Activated CD8-positive, alpha-beta memory T cell treated with anti-CD3 and anti-CD28 coated beads, Interleukin-2, amount 10 ng/mL, durations not matched to agents 7 days and 5 days (primary cell): ENCODE data around the gene SLC26A4. TPM values are rescaled to one million over a fixed set of nuclear protein-coding genes. Genes with fewer than 3 reads are reported as not detected.
A peak's percentile ranks its signal among the peaks of the same experiment; 100 is the strongest.

Experiments
- ATAC-seq: fragments of 150-1000 bp; cut with Tn5 transposase; one replicate; pipeline ENCODE4 v1.10.0; 2021; ENCODE audit warnings: moderate library complexity
- CTCF ChIA-PET: fragments of 350-600 bp; sonication (Branson Sonifier 250); formaldehyde crosslinking; loops from one replicate; lab custom pipeline; 2021; ENCODE audit warnings: antibody characterized with exemption; lab: Charles Lee
- DNase-seq: peaks from one replicate; pipeline ENCODE4 v3.0.0-alpha.2; 2020
- H3K27ac Mint-ChIP-seq: one replicate; pipeline ENCODE4 v1.8.0; 2021; ENCODE audit warnings: mild to moderate bottlenecking, mixed read lengths
- H3K27me3 Mint-ChIP-seq: one replicate; pipeline ENCODE4 v1.8.0; 2021; ENCODE audit warnings: mixed read lengths
- H3K36me3 Mint-ChIP-seq: one replicate; pipeline ENCODE4 v1.8.0; 2021; ENCODE audit warnings: mild to moderate bottlenecking, mixed read lengths
- H3K4me1 Mint-ChIP-seq: one replicate; pipeline ENCODE4 v1.8.0; 2021; ENCODE audit warnings: mixed read lengths
- H3K4me3 Mint-ChIP-seq: one replicate; pipeline ENCODE4 v1.8.0; 2021; ENCODE audit warnings: mild to moderate bottlenecking, moderate library complexity, mixed read lengths
- H3K9me3 Mint-ChIP-seq: one replicate; pipeline ENCODE4 v1.8.0; 2022; ENCODE audit warnings: low read depth, mixed read lengths
- total RNA-seq, 2 experiments: library from RNA; stranded (reverse); gene quantifications; one replicate each; pipeline ENCODE4 v1.2.3, GENCODE V29; 2021

SLC26A4 gene
- total RNA-seq, 2 experiments from 2014 or later, result 8.3 to 15.4 TPM

GRCh38 chr7:107711301-107711700, 50.7 kb downstream of the SLC26A4 start:
- Mint-ChIP-seq H3K27ac (no peak overlapping the region), H3K27me3 (no peaks in the 10 kb centered on the region), H3K4me3 (no peak overlapping the region), H3K9me3 (no peaks in the 10 kb centered on the region), H3K4me1 (no peaks in the 10 kb centered on the region), H3K36me3 (peaks cover 45% of the 10 kb centered on the region)
- DNase-seq, result no peak
- no peak for ATAC-seq
- CTCF ChIA-PET, result interaction anchor here (0.6 to 1.1 kb wide), 2 partner anchors 17 to 18 kb away, joined by 3 read pairs; no protein-coding TSS in a partner anchor

DNA sequence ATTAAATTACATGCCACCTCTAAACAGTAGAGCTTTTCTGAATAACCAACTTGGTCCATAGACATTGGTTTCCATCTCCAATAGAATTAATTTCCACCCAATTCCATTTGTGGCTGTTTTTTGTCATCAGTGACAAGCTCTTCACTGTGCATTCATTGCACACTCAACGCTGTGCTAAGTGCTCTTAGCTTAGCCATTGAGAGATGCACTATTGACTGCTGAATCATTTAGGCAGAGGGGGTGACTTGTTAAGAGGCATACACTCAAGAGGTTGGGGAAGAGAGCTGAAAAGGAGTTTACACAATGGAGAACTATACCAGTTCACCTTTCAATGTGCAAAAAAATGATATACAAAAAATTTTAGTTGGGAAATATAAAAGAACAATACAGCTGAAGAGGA, 51.4 kb downstream of the SLC26A4 start:
- DNase-seq (no peak), ATAC-seq (no peak)
- H3K4me3 Mint-ChIP-seq, result no peak overlapping the region
- CTCF ChIA-PET, result interaction anchor here (0.9 to 1.1 kb wide), 2 partner anchors 14 to 16 kb away, joined by 3 read pairs; no protein-coding TSS in a partner anchor
- H3K27ac Mint-ChIP-seq, result no peak overlapping the region
- H3K27me3 Mint-ChIP-seq, result no peaks in the 10 kb centered on the region
- H3K9me3 Mint-ChIP-seq, result no peaks in the 10 kb centered on the region
- no peaks in the 10 kb centered on the region for H3K4me1 Mint-ChIP-seq
- peaks cover 41% of the 10 kb centered on the region for H3K36me3 Mint-ChIP-seq

DNA sequence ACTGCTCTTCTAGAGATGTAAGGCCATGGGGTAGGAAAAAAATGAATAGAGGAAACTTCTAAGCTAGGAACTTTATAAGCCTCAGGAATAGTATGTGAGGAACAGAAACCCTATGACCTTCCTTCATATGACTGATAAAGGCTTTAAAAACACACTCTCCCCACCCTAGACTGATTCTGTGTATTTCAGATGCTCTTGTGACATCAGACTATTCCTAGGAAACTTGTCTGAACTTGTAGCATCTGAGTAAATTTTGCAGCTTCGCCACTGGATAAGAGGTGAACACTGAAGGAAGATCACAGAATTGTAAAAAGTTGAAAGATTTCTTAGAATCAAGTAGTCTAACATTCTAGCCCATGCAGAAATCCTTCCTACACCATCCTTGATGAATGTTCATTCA, 52.3 kb downstream of the SLC26A4 start:
- ATAC-seq (no peak), DNase-seq (no peak)
- Mint-ChIP-seq H3K36me3 (peaks cover 37% of the 10 kb centered on the region), H3K27ac (no peak overlapping the region), H3K9me3 (no peaks in the 10 kb centered on the region), H3K27me3 (no peaks in the 10 kb centered on the region), H3K4me1 (no peaks in the 10 kb centered on the region), H3K4me3 (no peak overlapping the region)
- CTCF ChIA-PET, result interaction anchor here (1.1 to 1.9 kb wide), 2 partner anchors 13 to 31 kb away, joined by 3 to 5 read pairs; partner anchors contain the start of gene CBLL1

GRCh38 chr7:107715531-107715930, 54.9 kb downstream of the SLC26A4 start:
- H3K36me3 Mint-ChIP-seq, result peaks cover 21% of the 10 kb centered on the region
- H3K9me3 Mint-ChIP-seq, result no peaks in the 10 kb centered on the region
- no peaks in the 10 kb centered on the region for H3K27me3 Mint-ChIP-seq
- H3K4me1 Mint-ChIP-seq, result no peaks in the 10 kb centered on the region
- CTCF ChIA-PET, result no interaction called here
- no peak for ATAC-seq
- no peak overlapping the region for H3K4me3 Mint-ChIP-seq
- no peak overlapping the region for H3K27ac Mint-ChIP-seq
- DNase-seq, result no peak

DNA sequence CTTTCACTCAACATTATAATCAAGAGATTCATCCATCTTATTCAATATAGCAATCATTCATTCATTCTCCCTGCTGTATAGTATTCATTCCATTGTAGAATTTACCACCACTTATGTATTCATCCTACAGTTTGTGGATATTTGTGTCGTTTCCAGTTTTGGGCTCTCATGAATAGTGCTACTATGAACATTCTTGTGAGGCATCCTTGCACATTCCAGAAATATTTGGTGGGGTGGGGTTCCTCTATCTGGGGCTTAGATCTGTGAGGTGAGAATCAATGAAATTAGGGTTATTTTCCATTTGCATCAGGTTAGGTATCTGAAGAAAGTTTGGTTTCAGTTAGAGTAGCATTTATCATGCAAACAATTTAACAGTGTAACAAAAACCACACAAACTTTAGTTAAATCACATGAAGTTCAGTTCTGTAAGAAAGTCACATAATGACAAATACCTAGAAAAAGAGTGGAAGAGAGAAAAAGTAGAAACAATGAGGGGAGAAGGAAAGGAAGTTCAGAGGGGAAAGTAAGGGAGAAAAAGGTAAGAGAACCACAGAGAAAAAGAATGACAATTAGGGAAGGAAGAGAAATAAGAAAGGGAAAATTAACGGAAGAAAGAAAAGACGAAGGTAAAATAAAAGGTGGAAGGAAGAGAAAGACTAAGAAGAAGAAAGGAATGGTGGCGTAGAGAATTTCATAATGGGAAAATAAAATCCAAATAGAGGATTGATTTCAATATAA, 58.0 kb downstream of the SLC26A4 start:
- peaks cover 3% of the 10 kb centered on the region for H3K36me3 Mint-ChIP-seq
- no peaks in the 10 kb centered on the region for H3K27me3 Mint-ChIP-seq
- CTCF ChIA-PET, result no interaction called here
- no peak for ATAC-seq
- no peak overlapping the region for H3K4me3 Mint-ChIP-seq
- DNase-seq, result no peak
- no peak overlapping the region for H3K27ac Mint-ChIP-seq
- H3K9me3 Mint-ChIP-seq, result no peaks in the 10 kb centered on the region
- no peaks in the 10 kb centered on the region for H3K4me1 Mint-ChIP-seq

DNA sequence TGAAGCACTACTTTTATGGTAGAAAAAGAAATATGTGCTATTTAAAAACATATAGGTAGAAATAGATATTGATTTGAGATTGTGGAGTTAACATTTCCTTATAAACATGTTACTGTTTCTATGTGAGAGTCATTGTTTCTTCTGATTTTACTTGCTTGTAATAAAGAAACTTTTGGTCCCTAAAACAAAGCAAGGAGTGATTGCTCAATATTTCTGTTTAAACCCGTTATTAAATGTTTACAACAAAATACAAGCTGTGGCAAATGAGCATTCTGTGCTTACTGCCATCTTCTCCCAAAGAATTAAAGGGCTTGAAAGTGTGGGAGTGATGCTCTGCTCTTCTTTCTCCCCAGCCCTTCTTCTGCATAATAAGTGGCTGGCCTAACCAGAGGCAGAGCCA, 60.7 kb downstream of the SLC26A4 start:
- H3K4me1 Mint-ChIP-seq, result no peaks in the 10 kb centered on the region
- no peak for ATAC-seq
- CTCF ChIA-PET, result interaction anchor here (1.5 kb wide), 1 partner anchor 60 kb away, joined by 4 read pairs; no protein-coding TSS in a partner anchor

DNA sequence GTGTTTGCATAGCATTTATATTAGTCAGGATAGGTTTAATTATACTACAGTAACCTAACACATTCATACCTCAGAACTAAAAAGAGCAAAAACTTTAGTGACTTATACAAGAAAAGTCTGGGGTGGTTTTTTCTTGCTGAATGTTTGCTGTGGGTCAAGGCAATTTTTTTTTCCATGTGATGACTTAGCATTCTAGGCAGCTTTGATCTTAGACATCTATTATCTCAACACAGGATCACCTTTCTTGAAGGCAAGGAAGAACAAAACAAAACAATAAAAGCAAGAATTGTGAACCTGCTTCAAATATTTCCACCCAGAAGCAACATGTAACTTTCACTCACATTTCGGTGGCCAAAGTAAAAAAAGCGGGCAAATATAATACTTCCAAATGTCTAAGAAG, 62.6 kb downstream of the SLC26A4 start:
- Mint-ChIP-seq H3K36me3 (no peaks in the 10 kb centered on the region), H3K27me3 (peaks cover 16% of the 10 kb centered on the region), H3K27ac (no peak overlapping the region), H3K4me3 (no peak overlapping the region), H3K9me3 (no peaks in the 10 kb centered on the region), H3K4me1 (no peaks in the 10 kb centered on the region)
- DNase-seq (no peak), ATAC-seq (no peak)
- CTCF ChIA-PET, result interaction anchor here (0.9 to 1.8 kb wide), 3 partner anchors 20 to 260 kb away, joined by 3 to 8 read pairs (median 4); no protein-coding TSS in a partner anchor

More for the DNA sequence above, 60.7 kb downstream of the SLC26A4 start:
- H3K27ac Mint-ChIP-seq, result no peak overlapping the region
- H3K4me3 Mint-ChIP-seq, result no peak overlapping the region
- H3K9me3 Mint-ChIP-seq, result no peaks in the 10 kb centered on the region
- no peaks in the 10 kb centered on the region for H3K36me3 Mint-ChIP-seq
- DNase-seq, result no peak
- H3K27me3 Mint-ChIP-seq, result peaks cover 2% of the 10 kb centered on the region

- Mint-ChIP-seq H3K4me3 (no peak overlapping the region), H3K27ac (no peak overlapping the region), H3K4me1 (no peaks in the 10 kb centered on the region), H3K9me3 (no peaks in the 10 kb centered on the region), H3K27me3 (peaks cover 23% of the 10 kb centered on the region), H3K36me3 (no peaks in the 10 kb centered on the region)
- DNase-seq (peak; percentile 61), ATAC-seq (no peak)
- CTCF ChIA-PET, result interaction anchor here (0.7 to 2.7 kb wide), 12 partner anchors 12 to 578 kb away, joined by 3 to 12 read pairs (median 4); partner anchors contain the start of genes CBLL1, COG5 and DUS4L
Observed at GRCh38 chr7:107725138-107725740, 64.6 kb downstream of the SLC26A4 start.

DNA sequence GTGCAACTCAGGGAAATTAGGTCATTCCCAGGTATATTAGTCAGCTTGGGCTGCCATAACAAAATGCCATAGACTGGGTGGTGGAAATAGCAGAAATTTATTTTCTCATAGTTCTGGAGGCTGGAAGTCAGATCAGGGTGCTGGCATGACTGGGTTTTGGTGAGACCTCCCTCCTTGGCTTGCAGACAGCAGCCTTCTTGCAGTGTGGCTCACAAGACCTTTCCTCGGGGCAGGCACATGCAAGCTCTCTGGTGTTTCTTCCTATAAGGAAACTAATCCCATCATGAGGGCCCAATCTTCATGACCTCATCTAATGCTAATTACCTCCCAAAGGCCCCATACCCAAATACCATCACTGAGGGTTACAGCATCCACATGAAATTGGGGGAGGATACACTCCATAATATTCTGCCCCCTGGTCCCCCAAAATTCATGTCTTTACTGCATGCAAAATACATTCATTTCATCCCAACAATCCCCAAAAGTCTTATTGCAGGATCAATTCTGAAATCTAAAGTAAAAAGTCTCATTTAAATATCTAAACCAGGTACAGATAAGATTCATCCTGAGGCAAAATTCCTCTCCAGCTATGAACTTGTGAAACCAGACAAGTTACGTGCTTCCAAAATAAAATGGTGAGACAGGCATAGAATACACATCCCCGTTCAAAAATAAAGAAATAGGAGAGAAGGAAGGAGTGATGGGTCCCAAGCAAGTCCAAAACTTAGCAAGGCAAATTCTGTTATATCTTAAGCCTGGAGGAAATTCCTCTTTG, 65.9 kb downstream of the SLC26A4 start:
- no peak for DNase-seq
- no peaks in the 10 kb centered on the region for H3K36me3 Mint-ChIP-seq
- H3K4me1 Mint-ChIP-seq, result no peaks in the 10 kb centered on the region
- CTCF ChIA-PET, result interaction anchor here (1.0 to 2.7 kb wide), 11 partner anchors 13 to 525 kb away, joined by 3 to 12 read pairs (median 4); partner anchors contain the start of gene CBLL1
- no peak overlapping the region for H3K27ac Mint-ChIP-seq
- no peak for ATAC-seq
- H3K4me3 Mint-ChIP-seq, result no peak overlapping the region
- no peaks in the 10 kb centered on the region for H3K9me3 Mint-ChIP-seq
- H3K27me3 Mint-ChIP-seq, result peaks cover 23% of the 10 kb centered on the region

- no peak overlapping the region for H3K4me3 Mint-ChIP-seq
- ATAC-seq (no peak), DNase-seq (no peak)
- H3K36me3 Mint-ChIP-seq, result no peaks in the 10 kb centered on the region
- peaks cover 23% of the 10 kb centered on the region for H3K27me3 Mint-ChIP-seq
- no peaks in the 10 kb centered on the region for H3K4me1 Mint-ChIP-seq
- no peak overlapping the region for H3K27ac Mint-ChIP-seq
- no peaks in the 10 kb centered on the region for H3K9me3 Mint-ChIP-seq
- CTCF ChIA-PET, result interaction anchor here (1.3 to 1.7 kb wide), 6 partner anchors 16 to 437 kb away, joined by 3 to 8 read pairs (median 3); no protein-coding TSS in a partner anchor
Observed at GRCh38 chr7:107728276-107728675, 67.6 kb downstream of the SLC26A4 start.

DNA sequence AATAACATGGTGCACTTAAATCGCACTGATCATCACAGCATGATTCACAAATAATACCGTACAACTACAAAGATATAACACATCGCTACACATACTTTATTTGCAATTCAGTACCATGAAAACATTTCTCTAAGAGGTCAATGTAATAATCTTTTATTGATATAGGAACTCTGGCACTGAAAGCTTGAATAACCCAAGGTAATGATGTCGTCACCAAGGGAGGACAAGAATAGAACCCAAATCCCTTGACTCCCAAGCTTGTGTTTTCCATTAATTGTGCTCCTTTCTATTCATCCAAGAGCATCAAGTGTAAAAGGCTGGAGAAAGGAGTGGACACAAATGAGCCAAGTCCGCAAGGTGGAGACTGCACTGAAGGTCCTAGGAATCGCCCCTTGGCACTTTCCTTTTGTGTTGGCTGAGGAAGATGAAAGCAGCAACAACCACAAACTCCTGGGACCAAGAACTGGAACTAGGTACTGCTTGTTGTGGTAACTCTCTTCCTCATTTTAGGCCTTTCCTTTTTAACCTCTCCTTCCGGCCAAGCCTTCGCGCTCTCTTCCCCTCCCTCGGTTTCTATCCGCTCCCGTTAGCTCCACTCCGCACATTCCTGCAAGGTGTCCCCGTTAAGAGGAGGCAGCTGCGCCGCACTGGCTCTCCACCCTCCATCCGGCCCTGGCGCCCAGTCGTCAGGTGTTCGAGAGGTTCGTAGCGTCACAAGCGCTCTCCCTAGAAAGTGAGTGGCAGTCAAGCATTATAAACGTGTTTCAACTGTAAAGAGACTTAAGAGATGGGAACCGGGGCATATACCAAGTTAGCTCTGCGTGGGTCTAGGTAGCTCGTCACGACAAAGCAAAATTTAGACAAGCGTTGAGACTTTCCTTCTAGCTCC, 82.3 kb downstream of the SLC26A4 start:
- CTCF ChIA-PET, result interaction anchor here (0.7 to 9.8 kb wide), 25 partner anchors 9 to 574 kb away, joined by 3 to 199 read pairs (median 4); partner anchors contain the start of genes COG5, DLD, DUS4L and HBP1
- Mint-ChIP-seq H3K9me3 (no peaks in the 10 kb centered on the region), H3K27me3 (no peaks in the 10 kb centered on the region), H3K4me1 (peaks cover 40% of the 10 kb centered on the region), H3K36me3 (peaks cover 5% of the 10 kb centered on the region), H3K4me3 (peak overlapping the region; percentile 95), H3K27ac (peak overlapping the region; percentile 100)
- peak; percentile 40 for ATAC-seq
- DNase-seq, result no peak
